Measurements from ENCODE around the gene DCLRE1B.
A peak's percentile ranks its signal among the peaks of the same experiment; 100 is the strongest.

Gene DCLRE1B

GRCh38 chr1:113950908-113951307, 45.8 kb downstream of the DCLRE1B start:
- DNase-seq: no peak

DNA sequence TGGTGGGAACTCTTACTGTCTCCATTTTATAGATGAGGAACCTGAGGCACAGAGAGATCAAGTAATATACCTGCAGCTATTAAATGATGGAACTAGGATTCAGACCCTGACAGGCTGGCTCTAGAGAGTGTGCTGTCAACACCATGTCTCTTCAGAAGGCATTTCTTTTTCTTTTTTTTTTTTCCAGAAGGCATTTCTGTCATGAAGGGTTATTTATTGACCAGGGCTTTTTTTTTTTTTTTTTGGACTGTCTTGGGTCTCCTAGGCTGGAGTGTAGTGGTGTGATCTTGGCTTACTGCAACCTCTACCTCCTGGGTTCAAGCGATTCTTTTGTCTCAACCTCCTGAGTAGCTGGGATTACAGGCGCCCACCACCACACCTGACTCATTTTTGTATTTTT, 46.6 kb downstream of the DCLRE1B start:
- no peak for DNase-seq

GRCh38 chr1:113957984-113958383, 52.9 kb downstream of the DCLRE1B start:
- DNase-seq: peak in 1 of 2 experiments; percentile 27

- no peak for DNase-seq
Measured at GRCh38 chr1:113958691-113959090, 53.6 kb downstream of the DCLRE1B start.

GRCh38 chr1:113963281-113963906, 58.3 kb downstream of the DCLRE1B start:
- no peak for DNase-seq

Measured in NCI-H526 (cell line).